Measurements from ENCODE around the gene P2RX3.

Gene P2RX3

DNA sequence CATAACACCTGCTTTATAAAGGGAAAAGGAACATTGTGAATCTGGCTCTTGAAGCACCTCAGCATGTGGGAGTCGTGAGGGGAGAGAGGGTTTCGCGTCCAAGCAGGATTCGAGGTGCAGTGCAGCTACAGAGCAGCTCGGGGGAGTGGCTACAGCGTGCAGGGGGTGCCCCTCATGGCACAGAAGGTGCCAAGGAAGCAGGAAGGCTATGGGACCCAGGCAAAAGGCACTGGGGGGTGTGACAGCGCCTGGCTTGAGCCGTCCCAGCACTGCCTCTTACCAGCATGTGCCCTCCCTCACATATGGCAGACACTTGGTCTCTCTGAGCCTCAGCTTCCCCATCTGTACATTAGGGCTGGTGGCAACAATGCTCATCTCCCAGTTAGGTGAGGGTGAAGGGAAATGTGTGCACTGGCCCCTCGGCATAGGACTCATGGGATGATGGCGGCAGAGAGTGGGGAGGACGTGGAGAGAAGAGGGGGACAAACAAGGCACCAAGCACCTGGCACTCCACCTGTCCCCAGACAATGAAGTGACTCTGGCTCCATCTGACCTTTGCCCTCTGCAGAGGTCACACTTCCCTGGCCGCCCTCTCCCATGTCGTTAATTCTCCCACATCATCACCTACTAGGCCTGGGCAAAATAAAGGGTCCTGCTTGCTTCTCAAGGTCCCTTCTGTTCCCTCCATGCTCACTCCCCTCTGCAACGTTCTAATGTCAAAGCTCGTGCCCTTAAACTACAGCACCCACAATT is 23.8 kb upstream of the P2RX3 start:
- TF ChIP-seq, protein P1, sequence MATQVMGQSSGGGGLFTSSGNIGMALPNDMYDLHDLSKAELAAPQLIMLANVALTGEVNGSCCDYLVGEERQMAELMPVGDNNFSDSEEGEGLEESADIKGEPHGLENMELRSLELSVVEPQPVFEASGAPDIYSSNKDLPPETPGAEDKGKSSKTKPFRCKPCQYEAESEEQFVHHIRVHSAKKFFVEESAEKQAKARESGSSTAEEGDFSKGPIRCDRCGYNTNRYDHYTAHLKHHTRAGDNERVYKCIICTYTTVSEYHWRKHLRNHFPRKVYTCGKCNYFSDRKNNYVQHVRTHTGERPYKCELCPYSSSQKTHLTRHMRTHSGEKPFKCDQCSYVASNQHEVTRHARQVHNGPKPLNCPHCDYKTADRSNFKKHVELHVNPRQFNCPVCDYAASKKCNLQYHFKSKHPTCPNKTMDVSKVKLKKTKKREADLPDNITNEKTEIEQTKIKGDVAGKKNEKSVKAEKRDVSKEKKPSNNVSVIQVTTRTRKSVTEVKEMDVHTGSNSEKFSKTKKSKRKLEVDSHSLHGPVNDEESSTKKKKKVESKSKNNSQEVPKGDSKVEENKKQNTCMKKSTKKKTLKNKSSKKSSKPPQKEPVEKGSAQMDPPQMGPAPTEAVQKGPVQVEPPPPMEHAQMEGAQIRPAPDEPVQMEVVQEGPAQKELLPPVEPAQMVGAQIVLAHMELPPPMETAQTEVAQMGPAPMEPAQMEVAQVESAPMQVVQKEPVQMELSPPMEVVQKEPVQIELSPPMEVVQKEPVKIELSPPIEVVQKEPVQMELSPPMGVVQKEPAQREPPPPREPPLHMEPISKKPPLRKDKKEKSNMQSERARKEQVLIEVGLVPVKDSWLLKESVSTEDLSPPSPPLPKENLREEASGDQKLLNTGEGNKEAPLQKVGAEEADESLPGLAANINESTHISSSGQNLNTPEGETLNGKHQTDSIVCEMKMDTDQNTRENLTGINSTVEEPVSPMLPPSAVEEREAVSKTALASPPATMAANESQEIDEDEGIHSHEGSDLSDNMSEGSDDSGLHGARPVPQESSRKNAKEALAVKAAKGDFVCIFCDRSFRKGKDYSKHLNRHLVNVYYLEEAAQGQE (IDR thresholded peaks at IDR 0.05; ENCODE audit: low read depth) = no peak
- TF ChIP-seq TCF12 (IDR thresholded peaks at IDR 0.05; ENCODE audit: low read depth) = no peak
- no peak for TF ChIP-seq EP300 (IDR thresholded peaks at IDR 0.05; ENCODE audit: borderline replicate concordance)
- no peak for TF ChIP-seq EGR1 (IDR thresholded peaks at IDR 0.05)
- TF ChIP-seq CEBPB (IDR thresholded peaks at IDR 0.05) = no peak
- TF ChIP-seq CREB1 (IDR thresholded peaks at IDR 0.05; ENCODE audit: low read depth) = no peak
- no peak for TF ChIP-seq RAD21 (IDR thresholded peaks at IDR 0.05; ENCODE audit: low read depth)
- TF ChIP-seq, protein P2, sequence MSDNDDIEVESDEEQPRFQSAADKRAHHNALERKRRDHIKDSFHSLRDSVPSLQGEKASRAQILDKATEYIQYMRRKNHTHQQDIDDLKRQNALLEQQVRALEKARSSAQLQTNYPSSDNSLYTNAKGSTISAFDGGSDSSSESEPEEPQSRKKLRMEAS (IDR thresholded peaks at IDR 0.05) = no peak
- TF ChIP-seq NFIC (IDR thresholded peaks at IDR 0.05) = no peak
- TF ChIP-seq TEAD4 (IDR thresholded peaks at IDR 0.05) = no peak
- TF ChIP-seq, protein P3, sequence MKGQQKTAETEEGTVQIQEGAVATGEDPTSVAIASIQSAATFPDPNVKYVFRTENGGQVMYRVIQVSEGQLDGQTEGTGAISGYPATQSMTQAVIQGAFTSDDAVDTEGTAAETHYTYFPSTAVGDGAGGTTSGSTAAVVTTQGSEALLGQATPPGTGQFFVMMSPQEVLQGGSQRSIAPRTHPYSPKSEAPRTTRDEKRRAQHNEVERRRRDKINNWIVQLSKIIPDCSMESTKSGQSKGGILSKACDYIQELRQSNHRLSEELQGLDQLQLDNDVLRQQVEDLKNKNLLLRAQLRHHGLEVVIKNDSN (IDR thresholded peaks at IDR 0.05) = no peak
- no peak for TF ChIP-seq YY1 (IDR thresholded peaks at IDR 0.05; ENCODE audit: low read depth)
- TF ChIP-seq TAF1 (IDR thresholded peaks at IDR 0.05; ENCODE audit: low read depth) = no peak
- no peak for TF ChIP-seq FOXM1 (IDR thresholded peaks at IDR 0.05; ENCODE audit: borderline replicate concordance, low read depth)
- TF ChIP-seq ZBTB7A (IDR thresholded peaks at IDR 0.05; ENCODE audit: low read depth) = no peak

DNA sequence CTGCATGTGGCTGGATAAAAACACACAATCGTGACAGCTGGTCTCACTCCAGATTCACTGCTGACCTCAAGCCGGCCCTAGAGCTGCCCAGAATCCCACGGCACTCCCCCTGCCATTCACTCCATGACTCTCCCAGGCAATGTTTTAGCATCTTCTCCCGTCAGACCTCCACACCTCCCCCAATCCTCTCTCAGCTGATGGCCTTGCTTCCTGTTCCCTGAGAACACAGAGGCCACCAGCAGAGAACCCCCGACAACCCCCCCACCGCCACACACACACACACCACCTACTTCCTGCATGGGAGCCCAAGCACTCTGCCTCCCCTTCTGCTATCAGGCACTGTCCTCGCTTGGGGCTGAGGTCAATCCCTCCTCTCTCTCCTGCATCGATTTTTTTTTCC is 22.7 kb upstream of the P2RX3 start:
- TF ChIP-seq TAF1 (IDR thresholded peaks at IDR 0.05; ENCODE audit: low read depth) = no peak
- no peak for TF ChIP-seq TCF12 (IDR thresholded peaks at IDR 0.05; ENCODE audit: low read depth)
- TF ChIP-seq TEAD4 (IDR thresholded peaks at IDR 0.05) = no peak
- TF ChIP-seq EGR1 (IDR thresholded peaks at IDR 0.05) = no peak
- TF ChIP-seq, protein P1 (IDR thresholded peaks at IDR 0.05; ENCODE audit: low read depth) = no peak
- TF ChIP-seq, protein P3 (IDR thresholded peaks at IDR 0.05) = no peak
- TF ChIP-seq YY1 (IDR thresholded peaks at IDR 0.05; ENCODE audit: low read depth) = no peak
- TF ChIP-seq ZBTB7A (IDR thresholded peaks at IDR 0.05; ENCODE audit: low read depth) = no peak
- no peak for TF ChIP-seq FOXM1 (IDR thresholded peaks at IDR 0.05; ENCODE audit: borderline replicate concordance, low read depth)
- no peak for TF ChIP-seq CEBPB (IDR thresholded peaks at IDR 0.05)
- TF ChIP-seq CREB1 (IDR thresholded peaks at IDR 0.05; ENCODE audit: low read depth) = no peak

DNA sequence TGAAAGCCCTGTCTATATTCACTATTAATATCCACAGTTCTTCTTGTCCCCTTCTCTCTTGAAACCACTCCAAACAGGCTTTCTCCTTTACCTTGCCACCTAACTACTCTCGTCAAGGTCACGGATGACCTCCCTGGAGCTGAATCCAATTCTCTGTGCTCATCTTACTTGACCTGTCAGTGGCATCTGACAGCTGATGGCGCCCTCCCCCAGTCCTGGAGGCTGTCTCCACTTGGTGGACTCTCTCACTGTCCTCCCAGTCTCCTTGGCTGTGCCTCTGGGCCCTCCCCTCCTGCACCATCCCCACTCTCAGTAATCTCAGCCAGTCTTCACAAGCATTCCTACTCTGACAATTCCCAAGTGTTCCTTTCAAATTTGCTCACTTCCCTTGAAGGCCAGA is 22.1 kb upstream of the P2RX3 start:
- no peak for TF ChIP-seq FOXM1 (IDR thresholded peaks at IDR 0.05; ENCODE audit: borderline replicate concordance, low read depth)
- no peak for TF ChIP-seq EGR1 (IDR thresholded peaks at IDR 0.05)
- no peak for TF ChIP-seq TCF12 (IDR thresholded peaks at IDR 0.05; ENCODE audit: low read depth)

DNA sequence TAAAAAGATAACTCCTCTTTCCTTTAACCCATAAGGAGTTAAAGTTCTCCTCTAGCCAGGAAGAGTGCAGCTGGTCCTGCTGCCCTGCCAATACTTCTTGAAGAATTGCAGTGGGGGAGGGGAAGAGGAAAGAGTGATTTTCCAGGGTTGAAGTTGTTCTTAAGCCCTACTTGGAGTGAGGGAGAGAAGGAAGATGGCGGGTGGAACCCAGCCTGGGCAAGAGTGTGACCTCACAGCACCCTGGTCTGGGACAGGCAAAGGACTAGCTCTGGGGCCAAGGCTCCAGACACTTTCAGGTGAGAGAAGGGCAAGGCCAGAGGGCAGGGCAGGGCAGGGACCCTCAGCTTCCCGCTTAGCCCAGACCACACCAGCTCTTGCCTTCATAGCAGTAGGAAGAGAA is 20.0 kb upstream of the P2RX3 start:
- TF ChIP-seq EP300 (IDR thresholded peaks at IDR 0.05; ENCODE audit: borderline replicate concordance) (no peak), TEAD4 (IDR thresholded peaks at IDR 0.05) (no peak), YY1 (IDR thresholded peaks at IDR 0.05; ENCODE audit: low read depth) (no peak), CREB1 (IDR thresholded peaks at IDR 0.05; ENCODE audit: low read depth) (no peak), ZBTB7A (IDR thresholded peaks at IDR 0.05; ENCODE audit: low read depth) (no peak), NFIC (IDR thresholded peaks at IDR 0.05) (no peak), EGR1 (IDR thresholded peaks at IDR 0.05) (no peak), FOXM1 (IDR thresholded peaks at IDR 0.05; ENCODE audit: borderline replicate concordance, low read depth) (no peak), CEBPB (IDR thresholded peaks at IDR 0.05) (no peak), TCF12 (IDR thresholded peaks at IDR 0.05; ENCODE audit: low read depth) (no peak), RAD21 (IDR thresholded peaks at IDR 0.05; ENCODE audit: low read depth) (no peak), TAF1 (IDR thresholded peaks at IDR 0.05; ENCODE audit: low read depth) (no peak)
- TF ChIP-seq, protein P3 (IDR thresholded peaks at IDR 0.05) = no peak
- TF ChIP-seq, protein P1 (IDR thresholded peaks at IDR 0.05; ENCODE audit: low read depth) = no peak
- TF ChIP-seq, protein P2 (IDR thresholded peaks at IDR 0.05) = no peak
